ENCODE results near the gene DPEP2. TPM values are rescaled to one million over a fixed set of nuclear protein-coding genes. Genes with fewer than 3 reads are reported as not detected.

DPEP2 gene
- total RNA-seq, 1 experiment from 2014 or later: not detected

GRCh38 chr16:67959536-67960329, 39.6 kb downstream of the DPEP2 start:
- H3K4me1 ChIP-seq: no peaks in the 10 kb centered on the region
- no peak overlapping the region for H3K4me3 ChIP-seq
- H3K27ac ChIP-seq: no peak overlapping the region
- H3K36me3 ChIP-seq: peaks cover 2% of the 10 kb centered on the region
- H3K27me3 ChIP-seq: no peaks in the 10 kb centered on the region
- H3K9me3 ChIP-seq (replicated peaks): no peaks in the 10 kb centered on the region
- DNase-seq: no peak

- no peak overlapping the region for H3K4me3 ChIP-seq
- H3K27me3 ChIP-seq: no peaks in the 10 kb centered on the region
- no peaks in the 10 kb centered on the region for H3K9me3 ChIP-seq (replicated peaks)
- H3K4me1 ChIP-seq: no peaks in the 10 kb centered on the region
- H3K27ac ChIP-seq: no peak overlapping the region
- H3K36me3 ChIP-seq: peaks cover 2% of the 10 kb centered on the region
- DNase-seq: no peak
These were observed 41.7 kb downstream of the DPEP2 start for GRCh38 chr16:67957622-67958021.

- no peak overlapping the region for H3K27ac ChIP-seq
- DNase-seq: no peak
These were observed 44.7 kb downstream of the DPEP2 start for GRCh38 chr16:67954421-67955196.

GRCh38 chr16:67953641-67954375, 45.5 kb downstream of the DPEP2 start:
- Histone ChIP-seq H3K36me3 (no peaks in the 10 kb centered on the region), H3K27me3 (no peaks in the 10 kb centered on the region), H3K9me3 (replicated peaks) (no peaks in the 10 kb centered on the region), H3K4me3 (no peak overlapping the region), H3K27ac (no peak overlapping the region), H3K4me1 (no peaks in the 10 kb centered on the region)
- no peak for DNase-seq

More at GRCh38 chr16:67954421-67955196, 44.7 kb downstream of the DPEP2 start:
- H3K27me3 ChIP-seq: no peaks in the 10 kb centered on the region
- H3K9me3 ChIP-seq (replicated peaks): no peaks in the 10 kb centered on the region
- no peaks in the 10 kb centered on the region for H3K36me3 ChIP-seq
- H3K4me1 ChIP-seq: no peaks in the 10 kb centered on the region
- H3K4me3 ChIP-seq: no peak overlapping the region

- H3K4me3 ChIP-seq: no peak overlapping the region
- no peaks in the 10 kb centered on the region for H3K27me3 ChIP-seq
- H3K27ac ChIP-seq: no peak overlapping the region
- H3K36me3 ChIP-seq: peaks cover 3% of the 10 kb centered on the region; the same call in 1 of the 2 replicates
- H3K9me3 ChIP-seq (replicated peaks): no peaks in the 10 kb centered on the region
- H3K4me1 ChIP-seq: no peaks in the 10 kb centered on the region
- no peak for DNase-seq
These were observed 47.8 kb downstream of the DPEP2 start for GRCh38 chr16:67951485-67951884.

- H3K4me1 ChIP-seq: no peaks in the 10 kb centered on the region
- H3K27ac ChIP-seq: no peak overlapping the region
- no peak for DNase-seq
- H3K4me3 ChIP-seq: no peak overlapping the region
- no peaks in the 10 kb centered on the region for H3K9me3 ChIP-seq (replicated peaks)
- peaks cover 3% of the 10 kb centered on the region; the same call in 1 of the 2 replicates for H3K36me3 ChIP-seq
- H3K27me3 ChIP-seq: no peaks in the 10 kb centered on the region
These were observed 48.9 kb downstream of the DPEP2 start for GRCh38 chr16:67950335-67950843.

- Histone ChIP-seq H3K4me1 (no peaks in the 10 kb centered on the region), H3K9me3 (replicated peaks) (no peaks in the 10 kb centered on the region), H3K27me3 (no peaks in the 10 kb centered on the region), H3K36me3 (peaks cover 6% of the 10 kb centered on the region; the same call in 1 of the 2 replicates), H3K27ac (no peak overlapping the region), H3K4me3 (no peak overlapping the region)
- DNase-seq: no peak
These were observed 49.6 kb downstream of the DPEP2 start for GRCh38 chr16:67949645-67950044.

GRCh38 chr16:67948015-67948414, 51.3 kb downstream of the DPEP2 start:
- DNase-seq: no peak
- Histone ChIP-seq H3K36me3 (peaks cover 6% of the 10 kb centered on the region; the same call in 1 of the 2 replicates), H3K27ac (no peak overlapping the region), H3K27me3 (no peaks in the 10 kb centered on the region), H3K4me1 (no peaks in the 10 kb centered on the region), H3K9me3 (replicated peaks) (no peaks in the 10 kb centered on the region), H3K4me3 (no peak overlapping the region)

- Histone ChIP-seq H3K4me3 (no peak overlapping the region), H3K36me3 (peaks cover 6% of the 10 kb centered on the region; the same call in 1 of the 2 replicates)
These were observed 52.2 kb downstream of the DPEP2 start for GRCh38 chr16:67946966-67947558.

GRCh38 chr16:67946128-67946569, 53.1 kb downstream of the DPEP2 start:
- DNase-seq: no peak
- Histone ChIP-seq H3K27ac (no peak overlapping the region), H3K4me3 (no peak overlapping the region), H3K9me3 (replicated peaks) (no peaks in the 10 kb centered on the region), H3K4me1 (no peaks in the 10 kb centered on the region), H3K36me3 (peaks cover 6% of the 10 kb centered on the region; the same call in 1 of the 2 replicates), H3K27me3 (no peaks in the 10 kb centered on the region)

More at GRCh38 chr16:67946966-67947558, 52.2 kb downstream of the DPEP2 start:
- Histone ChIP-seq H3K27ac (no peak overlapping the region), H3K4me1 (no peaks in the 10 kb centered on the region), H3K9me3 (replicated peaks) (no peaks in the 10 kb centered on the region), H3K27me3 (no peaks in the 10 kb centered on the region)
- no peak for DNase-seq

GRCh38 chr16:67945392-67945933, 53.8 kb downstream of the DPEP2 start:
- Histone ChIP-seq H3K4me3 (no peak overlapping the region), H3K4me1 (no peaks in the 10 kb centered on the region), H3K9me3 (replicated peaks) (no peaks in the 10 kb centered on the region), H3K36me3 (peaks cover 6% of the 10 kb centered on the region; the same call in 1 of the 2 replicates), H3K27me3 (no peaks in the 10 kb centered on the region), H3K27ac (no peak overlapping the region)
- DNase-seq: no peak

GRCh38 chr16:67944690-67945391, 54.4 kb downstream of the DPEP2 start:
- H3K9me3 ChIP-seq (replicated peaks): no peaks in the 10 kb centered on the region
- no peaks in the 10 kb centered on the region for H3K4me1 ChIP-seq
- peaks cover 6% of the 10 kb centered on the region; the same call in 1 of the 2 replicates for H3K36me3 ChIP-seq
- no peak overlapping the region for H3K27ac ChIP-seq
- no peak for DNase-seq
- H3K4me3 ChIP-seq: no peak overlapping the region
- H3K27me3 ChIP-seq: no peaks in the 10 kb centered on the region
